Endothelial cell (in vitro differentiated cells): ENCODE data around the gene ARID1B. TPM values are rescaled to one million over a fixed set of nuclear protein-coding genes. Genes with fewer than 3 reads are reported as not detected.

Experiments used
- DNase-seq: peaks from one replicate; pipeline ENCODE4 v3.0.0; 2021; ENCODE audit warnings: low spot score
- H3K27ac Mint-ChIP-seq: one replicate; pipeline ENCODE4 v1.8.0; 2021; ENCODE audit warnings: mixed read lengths, inconsistent platforms; ENCODE audit not compliant: unreplicated experiment
- H3K27me3 Mint-ChIP-seq: one replicate; pipeline ENCODE4 v1.8.0; 2021; ENCODE audit warnings: mild to moderate bottlenecking, moderate library complexity, mixed read lengths, inconsistent platforms; ENCODE audit not compliant: unreplicated experiment
- H3K36me3 Mint-ChIP-seq: one replicate; pipeline ENCODE4 v1.8.0; 2021; ENCODE audit warnings: mild to moderate bottlenecking, low read depth, mixed read lengths, inconsistent platforms; ENCODE audit not compliant: unreplicated experiment
- H3K4me1 Mint-ChIP-seq: one replicate; pipeline ENCODE4 v1.8.0; 2021; ENCODE audit warnings: mild to moderate bottlenecking, mixed read lengths, inconsistent platforms; ENCODE audit not compliant: unreplicated experiment
- H3K4me3 Mint-ChIP-seq: one replicate; pipeline ENCODE4 v1.8.0; 2021; ENCODE audit warnings: mild to moderate bottlenecking, mixed read lengths, inconsistent platforms; ENCODE audit not compliant: unreplicated experiment
- H3K9me3 Mint-ChIP-seq: one replicate; pipeline ENCODE4 v1.8.0; 2021; ENCODE audit warnings: mixed read lengths, inconsistent platforms; ENCODE audit not compliant: unreplicated experiment
- total RNA-seq: library from RNA; stranded (reverse); fragmentation: NEBNext Ultra II Directional; extraction: Animal tissue kit (Norgen Biotek cat#: 25700); gene quantifications from one replicate; pipeline ENCODE4 v1.2.1, GENCODE V29; 2021; ENCODE audit not compliant: unreplicated experiment
- TF ChIP-seq, protein P1 (sequence below): fragments of 200-600 bp; sonication (generic); IDR thresholded peaks from one replicate; pipeline ENCODE4 v1.5.0; 2021; ENCODE audit warnings: antibody characterized with exemption; ENCODE audit not compliant: unreplicated experiment

Gene ARID1B
- total RNA-seq, 1 donor from 2014 or later: 104 TPM

DNA sequence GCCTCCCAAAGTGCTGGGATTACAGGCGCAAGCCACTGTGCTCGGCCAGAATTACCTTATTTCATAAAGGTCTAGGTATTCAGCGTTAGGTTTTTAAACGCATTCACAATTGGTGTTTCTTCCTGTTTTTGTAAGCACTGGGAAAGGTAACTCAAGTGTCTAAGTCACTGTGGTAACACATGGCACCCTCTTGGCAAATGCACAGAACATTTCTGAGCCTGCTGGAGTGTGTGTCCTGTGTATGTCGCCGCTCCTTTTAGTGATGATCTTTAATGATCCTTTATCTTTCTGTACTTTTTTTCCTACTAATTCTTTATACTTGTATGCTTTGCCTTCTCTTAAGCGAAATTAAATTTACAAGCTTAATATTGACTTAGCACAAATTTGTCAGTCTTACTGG is 263.0 kb downstream of the ARID1B start:
- Mint-ChIP-seq H3K9me3 (no peaks in the 10 kb centered on the region), H3K27ac (no peak overlapping the region), H3K4me3 (no peak overlapping the region), H3K27me3 (peaks cover 5% of the 10 kb centered on the region), H3K4me1 (peaks cover 9% of the 10 kb centered on the region), H3K36me3 (peaks cover 16% of the 10 kb centered on the region)
- TF ChIP-seq, protein P1, sequence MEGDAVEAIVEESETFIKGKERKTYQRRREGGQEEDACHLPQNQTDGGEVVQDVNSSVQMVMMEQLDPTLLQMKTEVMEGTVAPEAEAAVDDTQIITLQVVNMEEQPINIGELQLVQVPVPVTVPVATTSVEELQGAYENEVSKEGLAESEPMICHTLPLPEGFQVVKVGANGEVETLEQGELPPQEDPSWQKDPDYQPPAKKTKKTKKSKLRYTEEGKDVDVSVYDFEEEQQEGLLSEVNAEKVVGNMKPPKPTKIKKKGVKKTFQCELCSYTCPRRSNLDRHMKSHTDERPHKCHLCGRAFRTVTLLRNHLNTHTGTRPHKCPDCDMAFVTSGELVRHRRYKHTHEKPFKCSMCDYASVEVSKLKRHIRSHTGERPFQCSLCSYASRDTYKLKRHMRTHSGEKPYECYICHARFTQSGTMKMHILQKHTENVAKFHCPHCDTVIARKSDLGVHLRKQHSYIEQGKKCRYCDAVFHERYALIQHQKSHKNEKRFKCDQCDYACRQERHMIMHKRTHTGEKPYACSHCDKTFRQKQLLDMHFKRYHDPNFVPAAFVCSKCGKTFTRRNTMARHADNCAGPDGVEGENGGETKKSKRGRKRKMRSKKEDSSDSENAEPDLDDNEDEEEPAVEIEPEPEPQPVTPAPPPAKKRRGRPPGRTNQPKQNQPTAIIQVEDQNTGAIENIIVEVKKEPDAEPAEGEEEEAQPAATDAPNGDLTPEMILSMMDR: no peak
- no peak for DNase-seq

DNA sequence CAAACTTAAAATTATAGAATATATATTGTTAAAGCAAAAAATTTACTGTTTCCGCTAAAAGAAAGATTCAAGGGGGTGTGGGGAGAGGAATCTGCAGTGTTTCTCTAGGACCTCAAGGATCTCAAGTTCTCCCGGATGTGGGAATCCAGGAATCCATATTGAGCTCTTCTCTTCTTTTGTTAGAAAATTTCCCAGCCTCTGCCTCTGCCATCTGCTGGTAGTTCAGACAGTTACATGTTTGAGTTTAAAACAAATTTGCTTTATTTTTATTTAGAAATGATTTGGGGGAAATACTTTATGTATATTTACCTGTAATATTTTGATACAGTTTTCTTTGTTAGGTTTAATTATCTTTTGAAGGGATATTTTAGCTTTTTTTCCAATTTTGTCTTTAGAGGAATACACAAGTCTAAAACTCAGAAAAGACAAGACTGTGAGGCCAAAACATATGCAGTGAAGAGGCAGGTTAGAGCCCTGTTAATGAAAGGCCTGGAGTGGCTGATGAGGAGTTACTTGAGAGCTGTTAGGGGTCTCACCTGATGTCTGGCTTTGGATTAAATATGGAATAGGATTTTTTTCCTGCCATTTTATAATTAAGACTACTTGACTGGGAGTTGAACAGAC is 268.8 kb downstream of the ARID1B start:
- peak overlapping the region; percentile 73 for H3K27ac Mint-ChIP-seq
- H3K9me3 Mint-ChIP-seq: no peaks in the 10 kb centered on the region
- H3K4me3 Mint-ChIP-seq: no peak overlapping the region
- H3K27me3 Mint-ChIP-seq: peaks cover 11% of the 10 kb centered on the region
- H3K4me1 Mint-ChIP-seq: peaks cover 20% of the 10 kb centered on the region
- TF ChIP-seq, protein P1: peak; percentile 76
- peaks cover 7% of the 10 kb centered on the region for H3K36me3 Mint-ChIP-seq
- DNase-seq: no peak

DNA sequence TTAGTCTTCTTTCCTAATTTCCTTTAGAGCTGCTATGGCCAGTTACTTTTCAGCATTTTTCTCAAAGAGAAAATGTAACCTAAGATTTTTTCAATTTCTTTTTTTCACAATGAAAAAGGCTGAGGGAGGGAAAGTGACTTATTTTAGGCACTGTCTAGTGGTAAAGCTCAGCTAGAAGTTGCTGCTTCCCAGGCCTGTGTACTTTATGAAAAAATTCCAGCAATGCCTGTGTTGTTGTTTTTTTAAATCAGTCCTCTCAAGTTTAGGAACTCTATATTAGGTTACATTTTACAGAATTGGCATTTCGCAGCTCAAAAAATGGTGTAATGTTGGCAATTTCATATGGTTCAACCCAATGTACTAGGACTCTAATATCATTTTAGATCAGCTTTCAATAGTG is 269.6 kb downstream of the ARID1B start:
- H3K4me1 Mint-ChIP-seq: peaks cover 20% of the 10 kb centered on the region
- H3K9me3 Mint-ChIP-seq: no peaks in the 10 kb centered on the region
- TF ChIP-seq, protein P1: no peak
- peaks cover 10% of the 10 kb centered on the region for H3K27me3 Mint-ChIP-seq
- no peak overlapping the region for H3K4me3 Mint-ChIP-seq
- H3K27ac Mint-ChIP-seq: no peak overlapping the region
- peaks cover 4% of the 10 kb centered on the region for H3K36me3 Mint-ChIP-seq
- DNase-seq: no peak

DNA sequence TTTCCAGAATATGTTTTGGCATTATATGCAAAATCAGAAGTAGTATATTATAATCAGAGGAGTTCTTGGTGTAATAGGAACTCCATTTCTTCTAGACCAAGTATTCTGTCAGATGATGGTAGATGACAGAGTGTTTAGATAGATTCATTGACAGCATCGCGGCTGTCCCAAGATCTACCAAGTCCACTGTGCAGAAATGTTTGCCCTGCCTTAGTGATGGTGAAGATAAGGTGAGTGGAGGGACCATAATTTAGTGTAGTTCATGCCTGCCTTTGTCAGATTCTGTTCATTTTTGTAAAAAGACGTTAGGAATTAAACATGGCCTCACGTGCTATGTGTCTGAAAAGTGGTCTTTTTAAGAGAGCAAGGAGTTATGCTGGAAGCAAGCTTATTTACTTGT is 270.1 kb downstream of the ARID1B start:
- peaks cover 17% of the 10 kb centered on the region for H3K4me1 Mint-ChIP-seq
- peaks cover 8% of the 10 kb centered on the region for H3K27me3 Mint-ChIP-seq
- TF ChIP-seq, protein P1: no peak
- H3K36me3 Mint-ChIP-seq: no peaks in the 10 kb centered on the region
- H3K9me3 Mint-ChIP-seq: no peaks in the 10 kb centered on the region
- no peak overlapping the region for H3K4me3 Mint-ChIP-seq
- H3K27ac Mint-ChIP-seq: no peak overlapping the region
- no peak for DNase-seq

DNA sequence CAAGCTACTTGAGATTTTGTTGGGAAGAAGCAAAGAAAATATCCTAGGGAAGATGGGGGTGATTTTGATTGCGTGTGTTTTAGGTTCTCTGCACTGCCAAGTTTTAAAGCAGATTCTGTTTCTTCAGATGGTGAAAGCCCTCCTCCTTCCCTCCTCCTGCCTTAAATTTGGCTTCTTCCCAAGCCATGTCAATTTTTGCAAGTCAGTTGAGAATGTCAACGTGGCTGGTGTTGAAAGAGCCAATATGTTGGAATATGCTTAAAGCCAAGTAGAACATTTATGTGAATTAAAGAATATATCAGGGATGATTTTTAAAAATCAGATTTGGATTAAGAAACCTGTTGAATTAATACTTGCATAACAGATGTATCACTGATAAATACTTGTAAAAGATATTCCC is 270.8 kb downstream of the ARID1B start:
- H3K4me1 Mint-ChIP-seq: peaks cover 17% of the 10 kb centered on the region
- peaks cover 8% of the 10 kb centered on the region for H3K27me3 Mint-ChIP-seq
- no peaks in the 10 kb centered on the region for H3K9me3 Mint-ChIP-seq
- no peaks in the 10 kb centered on the region for H3K36me3 Mint-ChIP-seq
- TF ChIP-seq, protein P1: no peak
- H3K4me3 Mint-ChIP-seq: no peak overlapping the region
- H3K27ac Mint-ChIP-seq: no peak overlapping the region
- DNase-seq: no peak
